Fibroblast of lung (primary cell): ENCODE results near the gene DNAJC10. TPM values are rescaled to one million over a fixed set of nuclear protein-coding genes. Genes with fewer than 3 reads are reported as not detected.
"Not testable (repeated sequence)": the region's sequence is repeated elsewhere in the genome, so short reads cannot be mapped to it uniquely, and the experiment has no call there.

Experiments used
- DNase-seq, 2 donors: peaks; one replicate each; pipeline versions ENCODE4 v3.0.0 to v3.0.0-alpha.2; 2010; ENCODE audit warnings: low read depth in 2 of 2
- H2AFZ ChIP-seq: 2 replicates; pipeline ENCODE4 v1.5.1; 2012; ENCODE audit warnings: low read length, control low read depth, inconsistent platforms
- H3K27ac ChIP-seq: 2 replicates; pipeline ENCODE4 v1.5.1; 2011; ENCODE audit warnings: low read length, control low read depth; ENCODE audit not compliant: insufficient read depth
- H3K27me3 ChIP-seq: 2 replicates; pipeline ENCODE4 v1.5.1; 2011; ENCODE audit warnings: mild to moderate bottlenecking, low read length; ENCODE audit not compliant: control insufficient read depth, insufficient read depth
- H3K36me3 ChIP-seq: 2 replicates; pipeline ENCODE4 v1.5.1; 2011; ENCODE audit warnings: low read length; ENCODE audit not compliant: control insufficient read depth, insufficient read depth
- H3K4me1 ChIP-seq: 2 replicates; pipeline ENCODE4 v1.5.1; 2011; ENCODE audit warnings: low read length; ENCODE audit not compliant: control insufficient read depth, insufficient read depth; ENCODE audit errors: extremely low read depth
- H3K4me2 ChIP-seq: 2 replicates; pipeline ENCODE4 v1.5.1; 2011; ENCODE audit warnings: low read length, control low read depth; ENCODE audit not compliant: insufficient read depth; ENCODE audit errors: extremely low read depth
- H3K4me3 ChIP-seq, 4 experiments: fragments of 200-600 bp in 1 of 4; sonication (generic) in 1 of 4; replicated peaks in 1 of 4; 2 replicates each; pipeline ENCODE4 v1.5.1; 2011 to 2016; ENCODE audit warnings: low read length in 4 of 4, low read depth in 3 of 4, mild to moderate bottlenecking in 3 of 4, control low read depth in 2 of 4, inconsistent platforms in 1 of 4, mixed read lengths in 1 of 4; ENCODE audit not compliant: insufficient read depth in 1 of 4; ENCODE audit errors: control extremely low read depth in 1 of 4
- H3K79me2 ChIP-seq: 2 replicates; pipeline ENCODE4 v1.5.1; 2012; ENCODE audit warnings: mild to moderate bottlenecking, low read length, inconsistent platforms; ENCODE audit not compliant: control insufficient read depth, insufficient read depth
- H3K9ac ChIP-seq: 2 replicates; pipeline ENCODE4 v1.5.1; 2011; ENCODE audit warnings: mild to moderate bottlenecking, low read length, control low read depth; ENCODE audit not compliant: insufficient read depth
- H3K9me3 ChIP-seq: 2 replicates; pipeline ENCODE4 v1.5.1; 2012; ENCODE audit warnings: low read depth, low read length; ENCODE audit not compliant: control insufficient read depth, insufficient read depth
- H4K20me1 ChIP-seq: 2 replicates; pipeline ENCODE4 v1.5.1; 2011; ENCODE audit warnings: low read length; ENCODE audit not compliant: control insufficient read depth, insufficient read depth; ENCODE audit errors: extremely low read depth
- EZH2 ChIP-seq: IDR thresholded peaks from 2 replicates; pipeline ENCODE4 v1.5.1; 2012; ENCODE audit warnings: low read length, control low read depth, mild to moderate bottlenecking; ENCODE audit errors: missing control alignments
- polyA plus RNA-seq, 2 donors: library from polyadenylated mRNA; depleted of rRNA in 1 of 2; stranded (reverse) in 1 of 2; unstranded in 1 of 2; fragments of >200 nt; gene quantifications; 2 replicates each; pipeline ENCODE4 v1.2.1, GENCODE V29; 2011 to 2012; ENCODE audit warnings: missing spikeins in 1 of 2
- total RNA-seq: library from RNA; depleted of rRNA; stranded (reverse); fragments of >200 nt; gene quantifications from 2 replicates; pipeline ENCODE4 v1.2.1, GENCODE V29; 2014
- TF ChIP-seq, protein P1 (sequence below), 2 donors: IDR thresholded peaks in 1 of 2; conservative IDR thresholded peaks in 1 of 2; 1 replicate in 1 of 2; 2 replicates in 1 of 2; pipeline ENCODE4 v1.5.1; 2011 to 2012; ENCODE audit warnings: low read length in 2 of 2, control low read depth in 1 of 2, inconsistent platforms in 1 of 2, low read depth in 1 of 2, mild to moderate bottlenecking in 1 of 2

DNAJC10 gene
- total and polyA plus RNA-seq, 2 donors (not counting 1 experiment from before 2014, with no cell fraction given) = 86.7 to 102 TPM

GRCh38 chr2:182745061-182745460, 29.0 kb downstream of the DNAJC10 start:
- Histone ChIP-seq H3K4me1 (no peaks in the 10 kb centered on the region), H2AFZ (no peak overlapping the region), H3K9ac (no peak overlapping the region), H3K36me3 (peaks cover 3% of the 10 kb centered on the region), H3K79me2 (no peaks in the 10 kb centered on the region), H3K4me3 (no peak overlapping the region), H3K4me2 (no peak overlapping the region), H4K20me1 (no peaks in the 10 kb centered on the region), H3K27me3 (no peaks in the 10 kb centered on the region), H3K27ac (no peak overlapping the region), H3K9me3 (no peaks in the 10 kb centered on the region)
- DNase-seq = no peak
- no peak for TF ChIP-seq EZH2
- TF ChIP-seq, protein P1, sequence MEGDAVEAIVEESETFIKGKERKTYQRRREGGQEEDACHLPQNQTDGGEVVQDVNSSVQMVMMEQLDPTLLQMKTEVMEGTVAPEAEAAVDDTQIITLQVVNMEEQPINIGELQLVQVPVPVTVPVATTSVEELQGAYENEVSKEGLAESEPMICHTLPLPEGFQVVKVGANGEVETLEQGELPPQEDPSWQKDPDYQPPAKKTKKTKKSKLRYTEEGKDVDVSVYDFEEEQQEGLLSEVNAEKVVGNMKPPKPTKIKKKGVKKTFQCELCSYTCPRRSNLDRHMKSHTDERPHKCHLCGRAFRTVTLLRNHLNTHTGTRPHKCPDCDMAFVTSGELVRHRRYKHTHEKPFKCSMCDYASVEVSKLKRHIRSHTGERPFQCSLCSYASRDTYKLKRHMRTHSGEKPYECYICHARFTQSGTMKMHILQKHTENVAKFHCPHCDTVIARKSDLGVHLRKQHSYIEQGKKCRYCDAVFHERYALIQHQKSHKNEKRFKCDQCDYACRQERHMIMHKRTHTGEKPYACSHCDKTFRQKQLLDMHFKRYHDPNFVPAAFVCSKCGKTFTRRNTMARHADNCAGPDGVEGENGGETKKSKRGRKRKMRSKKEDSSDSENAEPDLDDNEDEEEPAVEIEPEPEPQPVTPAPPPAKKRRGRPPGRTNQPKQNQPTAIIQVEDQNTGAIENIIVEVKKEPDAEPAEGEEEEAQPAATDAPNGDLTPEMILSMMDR (conservative IDR thresholded peaks at IDR 0.05 in 1 of 2, IDR thresholded peaks at IDR 0.05 in 1 of 2; ENCODE audit: low read depth in 1 of 2, low read length in 2 of 2) = no peak

DNA sequence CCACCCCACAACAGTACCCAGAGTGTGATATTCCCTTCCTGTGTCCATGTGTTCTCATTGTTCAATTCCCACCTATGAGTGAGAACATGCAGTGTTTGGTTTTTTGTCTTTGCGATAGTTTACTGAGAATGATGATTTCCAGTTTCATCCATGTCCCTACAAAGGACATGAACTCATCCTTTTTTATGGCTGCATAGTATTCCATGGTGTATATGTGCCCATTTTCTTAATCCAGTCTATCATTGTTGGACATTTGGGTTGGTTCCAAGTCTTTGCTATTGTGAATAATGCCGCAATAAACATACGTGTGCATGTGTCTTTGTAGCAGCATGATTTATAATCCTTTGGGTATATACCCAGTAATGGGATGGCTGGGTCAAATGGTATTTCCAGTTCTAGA, 29.8 kb downstream of the DNAJC10 start:
- H2AFZ ChIP-seq, H3K9me3 ChIP-seq, H3K79me2 ChIP-seq, DNase-seq, H3K9ac ChIP-seq, H3K4me2 ChIP-seq, H4K20me1 ChIP-seq, H3K27me3 ChIP-seq, H3K36me3 ChIP-seq, H3K4me1 ChIP-seq, H3K4me3 ChIP-seq, H3K27ac ChIP-seq: not testable (repeated sequence)

GRCh38 chr2:182754231-182754630, 38.2 kb downstream of the DNAJC10 start:
- no peak overlapping the region for H3K4me2 ChIP-seq
- no peaks in the 10 kb centered on the region for H3K36me3 ChIP-seq
- DNase-seq = no peak

More at GRCh38 chr2:182754231-182754630, 38.2 kb downstream of the DNAJC10 start:
- Histone ChIP-seq H3K4me3 (no peak overlapping the region), H3K27ac (no peak overlapping the region), H3K9ac (no peak overlapping the region), H2AFZ (no peak overlapping the region), H3K27me3 (no peaks in the 10 kb centered on the region), H4K20me1 (no peaks in the 10 kb centered on the region), H3K4me1 (no peaks in the 10 kb centered on the region), H3K79me2 (no peaks in the 10 kb centered on the region), H3K9me3 (no peaks in the 10 kb centered on the region)
- TF ChIP-seq, protein P1 (conservative IDR thresholded peaks at IDR 0.05 in 1 of 2, IDR thresholded peaks at IDR 0.05 in 1 of 2; ENCODE audit: low read depth in 1 of 2, low read length in 2 of 2) = no peak
- no peak for TF ChIP-seq EZH2
